Coronary artery (tissue), 2 donors: ENCODE results near the gene SCN2B.
"Not testable (repeated sequence)": the region's sequence is repeated elsewhere in the genome, so short reads cannot be mapped to it uniquely, and the experiment has no call there.

Experiments used
- DNase-seq: peaks from one replicate; pipeline ENCODE4 v3.0.0-alpha.2; 2017; ENCODE audit warnings: low spot score
- H3K27ac ChIP-seq, 2 donors: fragments of 200-600 bp; sonication (generic); one replicate each; pipeline ENCODE4 v1.5.1; 2016 to 2019
- H3K4me3 ChIP-seq: fragments of 200-600 bp; sonication (generic); 2 replicates; pipeline ENCODE4 v1.5.1; 2016; ENCODE audit warnings: mild to moderate bottlenecking, moderate library complexity
- TF ChIP-seq, protein P1 (sequence below): fragments of 200-600 bp; sonication (generic); IDR thresholded peaks from one replicate; pipeline ENCODE4 v1.5.1; 2019; ENCODE audit warnings: antibody characterized with exemption

The SCN2B gene

DNA sequence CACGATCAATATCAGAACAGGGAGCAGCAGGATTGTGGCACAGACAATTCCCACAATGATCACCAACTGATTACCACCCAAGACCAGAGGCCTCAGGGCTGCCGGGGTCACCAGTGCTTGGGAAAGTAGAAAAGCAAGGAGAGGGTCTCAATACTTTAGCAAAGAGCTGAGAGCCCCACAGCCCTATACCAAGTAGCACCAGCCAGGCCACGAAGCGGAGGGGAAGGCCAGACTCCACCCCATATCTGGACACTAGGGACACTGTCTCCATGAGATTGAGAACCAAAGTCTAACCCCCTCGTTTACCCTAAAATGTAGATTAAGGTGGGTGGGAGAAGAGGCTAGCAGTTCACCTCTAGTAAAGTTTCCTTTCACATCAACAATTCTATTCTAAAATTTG is 24.1 kb upstream of the SCN2B start:
- Histone ChIP-seq H3K27ac (no peak overlapping the region), H3K4me3 (no peak overlapping the region)
- TF ChIP-seq, protein P1, sequence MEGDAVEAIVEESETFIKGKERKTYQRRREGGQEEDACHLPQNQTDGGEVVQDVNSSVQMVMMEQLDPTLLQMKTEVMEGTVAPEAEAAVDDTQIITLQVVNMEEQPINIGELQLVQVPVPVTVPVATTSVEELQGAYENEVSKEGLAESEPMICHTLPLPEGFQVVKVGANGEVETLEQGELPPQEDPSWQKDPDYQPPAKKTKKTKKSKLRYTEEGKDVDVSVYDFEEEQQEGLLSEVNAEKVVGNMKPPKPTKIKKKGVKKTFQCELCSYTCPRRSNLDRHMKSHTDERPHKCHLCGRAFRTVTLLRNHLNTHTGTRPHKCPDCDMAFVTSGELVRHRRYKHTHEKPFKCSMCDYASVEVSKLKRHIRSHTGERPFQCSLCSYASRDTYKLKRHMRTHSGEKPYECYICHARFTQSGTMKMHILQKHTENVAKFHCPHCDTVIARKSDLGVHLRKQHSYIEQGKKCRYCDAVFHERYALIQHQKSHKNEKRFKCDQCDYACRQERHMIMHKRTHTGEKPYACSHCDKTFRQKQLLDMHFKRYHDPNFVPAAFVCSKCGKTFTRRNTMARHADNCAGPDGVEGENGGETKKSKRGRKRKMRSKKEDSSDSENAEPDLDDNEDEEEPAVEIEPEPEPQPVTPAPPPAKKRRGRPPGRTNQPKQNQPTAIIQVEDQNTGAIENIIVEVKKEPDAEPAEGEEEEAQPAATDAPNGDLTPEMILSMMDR = no peak
- DNase-seq = no peak

DNA sequence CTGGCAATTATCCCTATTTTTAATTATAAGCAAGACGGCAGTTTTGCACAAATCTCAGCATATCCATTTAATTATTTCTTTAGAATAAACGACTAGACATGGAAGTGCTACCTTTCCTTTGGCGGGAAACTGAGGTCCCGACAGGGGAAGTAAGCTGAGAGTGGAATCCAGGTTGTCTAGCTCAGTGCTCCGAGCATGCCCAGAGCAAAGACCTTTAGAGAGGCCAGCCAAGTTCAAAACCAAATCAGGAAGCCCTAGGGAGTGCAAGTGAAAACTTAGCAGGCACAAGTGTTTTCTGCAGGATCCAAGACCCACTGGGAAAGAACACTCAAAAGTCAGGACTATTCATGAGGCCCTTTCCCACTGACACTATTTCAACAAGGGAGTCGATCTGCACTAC is 22.7 kb upstream of the SCN2B start:
- TF ChIP-seq, protein P1 = no peak
- no peak for DNase-seq
- H3K4me3 ChIP-seq = no peak overlapping the region
- H3K27ac ChIP-seq = no peak overlapping the region

DNA sequence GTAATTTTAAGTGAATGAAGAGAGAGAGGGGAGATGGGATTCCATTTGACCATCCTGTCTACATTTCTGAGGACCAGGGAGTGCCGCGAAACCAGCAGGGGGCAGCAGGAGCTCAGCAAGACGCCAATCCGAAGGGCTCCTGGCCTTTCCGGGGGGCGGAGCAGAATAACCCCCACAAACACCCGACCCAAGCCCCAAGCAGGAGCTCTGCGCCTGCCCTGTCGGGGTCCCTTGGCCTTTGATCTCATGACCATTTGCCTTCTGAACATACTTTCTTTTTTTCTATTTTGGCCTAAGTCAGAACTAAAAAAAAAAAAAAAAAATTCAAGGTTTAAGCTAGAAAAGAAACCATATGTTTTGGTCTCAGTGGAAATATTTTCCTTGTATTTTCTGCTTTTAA is 21.9 kb upstream of the SCN2B start:
- Histone ChIP-seq H3K27ac (no peak overlapping the region), H3K4me3 (peak overlapping the region; percentile 53)
- DNase-seq = no peak
- TF ChIP-seq, protein P1 = peak; percentile 70

DNA sequence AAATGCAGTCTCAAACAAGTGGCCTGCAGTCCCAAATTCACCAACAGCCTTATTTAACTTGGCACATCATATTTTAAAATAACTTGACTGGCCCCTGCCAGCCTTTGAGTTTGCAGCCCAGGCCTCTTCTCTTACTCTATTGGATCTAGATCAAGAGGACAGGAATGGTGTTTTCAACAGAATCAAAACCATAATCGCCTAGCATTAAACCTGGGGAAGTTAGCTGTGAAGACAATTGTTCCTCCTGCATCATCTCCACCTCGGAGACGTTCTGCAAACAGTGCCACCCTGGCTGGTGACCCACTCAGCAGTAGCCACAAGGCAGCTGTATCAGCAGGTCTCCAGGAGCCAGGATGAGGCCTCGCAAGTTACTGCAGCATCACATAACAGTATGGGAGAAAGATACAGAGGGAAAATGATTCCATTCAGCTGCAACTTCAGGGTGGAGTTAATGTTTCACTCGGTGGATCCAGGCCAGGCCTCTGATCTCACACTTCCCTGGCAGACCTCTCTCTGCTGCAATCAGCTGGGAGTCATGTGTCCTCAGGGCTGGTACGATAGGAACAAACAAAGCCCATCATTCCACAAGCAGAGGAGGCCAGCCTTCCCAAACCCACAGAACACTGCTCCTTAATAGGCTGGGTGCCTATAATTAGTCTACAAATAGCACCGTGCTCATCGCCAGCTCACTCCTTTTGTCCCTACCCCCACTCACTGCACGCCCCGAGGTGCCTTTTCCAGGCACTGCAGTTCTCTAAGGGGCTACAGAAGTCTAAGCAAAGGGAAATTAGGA is 18.6 kb upstream of the SCN2B start:
- no peak overlapping the region for H3K4me3 ChIP-seq
- H3K27ac ChIP-seq = no peak overlapping the region
- peak; percentile 73 for DNase-seq
- TF ChIP-seq, protein P1 = no peak

DNA sequence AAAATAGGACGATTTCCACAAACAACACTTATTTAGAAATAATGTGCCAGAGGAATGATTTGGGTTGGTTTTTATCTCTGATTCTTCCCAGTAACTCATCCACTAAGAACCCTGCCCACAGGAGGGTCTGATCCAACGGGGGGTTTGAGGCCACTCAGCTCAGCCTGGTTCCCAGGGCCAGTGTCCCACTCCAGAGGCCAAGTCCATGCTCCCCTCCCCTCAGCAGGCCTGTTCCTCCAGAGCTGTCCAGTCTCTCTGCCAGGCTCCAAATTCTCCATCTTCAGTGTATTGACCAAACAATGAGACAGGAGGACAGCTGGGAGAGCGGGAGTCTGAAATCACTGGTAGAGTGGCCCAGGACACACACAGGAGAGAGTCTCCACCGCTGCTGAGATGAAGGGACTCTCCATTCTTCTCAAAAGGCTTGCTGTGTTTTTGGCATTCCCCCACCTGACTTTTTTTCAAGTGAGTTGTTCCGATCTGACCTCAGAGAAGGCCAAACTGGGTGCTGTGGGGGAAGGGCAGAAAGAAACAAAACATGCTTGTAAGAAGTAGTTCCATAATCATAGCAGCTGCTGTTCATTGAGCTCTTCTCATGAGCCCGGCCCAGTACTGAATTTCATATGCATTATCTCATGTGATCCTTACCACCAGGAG is 17.6 kb upstream of the SCN2B start:
- no peak for DNase-seq
- Histone ChIP-seq H3K27ac (no peak overlapping the region), H3K4me3 (no peak overlapping the region)
- TF ChIP-seq, protein P1 = no peak

DNA sequence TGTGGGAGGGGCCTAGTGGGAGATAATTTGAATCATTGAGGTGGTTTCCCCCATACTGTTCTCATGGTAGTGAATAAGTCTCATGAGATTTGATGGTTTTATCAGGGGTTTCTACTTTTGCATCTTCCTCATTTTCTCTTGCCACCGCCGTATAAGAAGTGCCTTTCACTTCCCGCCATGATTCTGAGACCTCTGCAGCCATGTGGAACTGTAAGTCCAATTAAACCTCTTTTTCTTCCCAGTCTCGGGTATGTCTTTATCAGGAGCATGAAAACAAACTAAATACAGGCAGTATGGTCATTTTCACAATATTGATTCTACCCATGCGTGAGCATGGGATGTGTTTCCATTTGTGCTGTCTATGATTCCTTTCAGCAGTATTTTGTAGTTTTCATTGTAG is 16.4 kb upstream of the SCN2B start:
- not testable (repeated sequence) for H3K4me3 ChIP-seq, DNase-seq, H3K27ac ChIP-seq

DNA sequence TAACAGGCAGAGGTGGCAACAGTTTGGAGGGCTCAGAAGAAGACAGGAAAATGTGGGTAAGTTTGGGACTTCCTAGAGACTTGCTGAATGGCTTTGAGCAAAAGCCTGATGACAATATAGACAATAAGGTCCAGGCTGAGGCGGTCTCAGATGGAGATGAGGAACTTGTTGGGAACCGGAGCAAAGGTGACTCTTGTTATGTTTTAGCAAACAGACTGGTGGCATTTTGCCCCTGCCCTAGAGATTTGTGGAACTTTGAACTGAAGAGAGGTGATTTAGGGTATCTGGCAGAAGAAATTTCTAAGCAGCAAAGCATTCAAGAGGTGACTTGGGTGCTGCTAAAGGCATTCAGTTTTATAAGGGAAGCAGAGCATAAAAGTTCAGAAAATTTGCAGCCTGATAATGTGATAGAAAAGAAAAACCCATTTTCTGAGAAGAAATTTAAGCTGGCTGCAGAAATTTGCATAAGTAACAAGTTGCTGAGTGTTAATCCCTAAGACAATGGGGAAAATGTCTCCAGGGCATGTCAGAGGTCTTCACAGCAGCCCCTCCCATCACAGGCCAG is 14.6 kb upstream of the SCN2B start:
- not testable (repeated sequence) for H3K27ac ChIP-seq, DNase-seq, H3K4me3 ChIP-seq
